Neural cell (in vitro differentiated cells): ENCODE measurements around the gene ITGAX. TPM values are rescaled to one million over a fixed set of nuclear protein-coding genes. Genes with fewer than 3 reads are reported as not detected.

ENCODE experiments used
- H2AFZ ChIP-seq: fragments of 200-600, 300-800 bp; sonication (generic), shearing (Covaris generic); 2 replicates; pipeline ENCODE4 v1.6.0; 2014; ENCODE audit warnings: low read depth, mild to moderate bottlenecking, antibody characterized with exemption, low read length, moderate library complexity
- H3F3A ChIP-seq: fragments of 200-600 bp; shearing (Covaris generic); 2 replicates; pipeline ENCODE4 v1.6.1; 2016; ENCODE audit warnings: mild to moderate bottlenecking, moderate library complexity, mixed read lengths, antibody characterized with exemption, low read length; ENCODE audit not compliant: insufficient read depth, poor library complexity, severe bottlenecking
- H3K27ac ChIP-seq: fragments of 200-600, 300-800 bp; sonication (generic), shearing (Covaris generic); 2 replicates; pipeline ENCODE4 v1.5.1; 2014; ENCODE audit warnings: mild to moderate bottlenecking, low read length, moderate library complexity
- H3K27me3 ChIP-seq: fragments of 300-800, 200-600 bp; sonication (generic), shearing (Covaris generic); 2 replicates; pipeline ENCODE4 v1.6.0; 2014; ENCODE audit warnings: mild to moderate bottlenecking, low read depth, low read length, moderate library complexity; ENCODE audit not compliant: insufficient read depth
- H3K36me3 ChIP-seq: fragments of 300-800, 200-600 bp; sonication (generic), shearing (Covaris generic); 2 replicates; pipeline ENCODE4 v1.5.1; 2014; ENCODE audit warnings: mild to moderate bottlenecking, antibody characterized with exemption, low read length, moderate library complexity; ENCODE audit not compliant: insufficient read depth
- H3K4me2 ChIP-seq: fragments of 300-800, 200-600 bp; sonication (generic), shearing (Covaris generic); 2 replicates; pipeline ENCODE4 v1.6.0; 2014; ENCODE audit warnings: mild to moderate bottlenecking, low read length
- H3K4me3 ChIP-seq: fragments of 300-800, 200-600 bp; sonication (generic), shearing (Covaris generic); 2 replicates; pipeline ENCODE4 v1.5.1; 2014; ENCODE audit warnings: mild to moderate bottlenecking, low read length, moderate library complexity
- H3K79me2 ChIP-seq: fragments of 200-600 bp; shearing (Covaris generic); replicated peaks from 2 replicates; pipeline ENCODE4 v1.6.0; 2014; ENCODE audit warnings: mild to moderate bottlenecking, low read length, moderate library complexity; ENCODE audit not compliant: insufficient read depth
- H3K9ac ChIP-seq: fragments of 300-800, 200-600 bp; sonication (generic), shearing (Covaris generic); 2 replicates; pipeline ENCODE4 v1.6.1; 2016; ENCODE audit warnings: mild to moderate bottlenecking, low read length, mixed read lengths
- H3K9me2 ChIP-seq: fragments of 200-600 bp; shearing (Covaris generic); 2 replicates; pipeline ENCODE4 v1.6.1; 2016; ENCODE audit warnings: mild to moderate bottlenecking, low read length, mixed read lengths; ENCODE audit not compliant: insufficient read depth
- H3K9me3 ChIP-seq: fragments of 200-600, 300-800 bp; sonication (generic), shearing (Covaris generic); 2 replicates; pipeline ENCODE4 v1.6.1; 2016; ENCODE audit warnings: mild to moderate bottlenecking, mixed run types, low read length, moderate library complexity, mixed read lengths
- H4K20me1 ChIP-seq: fragments of 200-600 bp; shearing (Covaris generic); 2 replicates; pipeline ENCODE4 v1.6.1; 2016; ENCODE audit warnings: mild to moderate bottlenecking, mixed run types; ENCODE audit not compliant: insufficient read depth
- CTCF ChIP-seq: fragments of 450-650 bp; IDR thresholded peaks from 2 replicates; pipeline ENCODE4 v1.5.1; 2014; ENCODE audit warnings: antibody characterized with exemption, mild to moderate bottlenecking, moderate library complexity; ENCODE audit not compliant: poor library complexity, severe bottlenecking
- RAD21 ChIP-seq: fragments of 450-650 bp; conservative IDR thresholded peaks from 2 replicates; pipeline ENCODE4 v1.6.1; 2014; ENCODE audit warnings: antibody characterized with exemption, mild to moderate bottlenecking, moderate library complexity
- REST ChIP-seq: IDR thresholded peaks from 2 replicates; pipeline ENCODE4 v1.6.1; 2012; ENCODE audit warnings: borderline replicate concordance
- SMC3 ChIP-seq: fragments of 450-650 bp; conservative IDR thresholded peaks from 2 replicates; pipeline ENCODE4 v1.6.1; 2014; ENCODE audit warnings: antibody characterized with exemption, mild to moderate bottlenecking, moderate library complexity; ENCODE audit not compliant: poor library complexity
- TAF1 ChIP-seq: IDR thresholded peaks from 2 replicates; pipeline ENCODE4 v1.6.1; 2012; ENCODE audit warnings: low read depth
- polyA plus RNA-seq: library from polyadenylated mRNA; depleted of rRNA; stranded (reverse); fragments of >200 nt; gene quantifications from 2 replicates; pipeline ENCODE4 v1.2.3, GENCODE V29; 2014

Gene ITGAX
- polyA plus RNA-seq, 1 donor from 2014 or later, result not detected

- H3K4me2 ChIP-seq, result no peak overlapping the region
- no peaks in the 10 kb centered on the region for H3K79me2 ChIP-seq
- no peaks in the 10 kb centered on the region for H3K9me3 ChIP-seq
- H3K4me3 ChIP-seq, result no peak overlapping the region
- H3K9ac ChIP-seq, result no peak overlapping the region
- TF ChIP-seq RAD21 (no peak), CTCF (no peak), SMC3 (no peak)
- no peaks in the 10 kb centered on the region for H3K9me2 ChIP-seq
- no peak overlapping the region for H2AFZ ChIP-seq
- H3K27ac ChIP-seq, result no peak overlapping the region
- no peaks in the 10 kb centered on the region for H3F3A ChIP-seq
- no peaks in the 10 kb centered on the region for H3K36me3 ChIP-seq
- H3K27me3 ChIP-seq, result no peaks in the 10 kb centered on the region
- H4K20me1 ChIP-seq, result no peaks in the 10 kb centered on the region
These were observed 10.3 kb downstream of the ITGAX start for GRCh38 chr16:31365131-31365865.

GRCh38 chr16:31367853-31368252 lies 12.9 kb downstream of the ITGAX start:
- Histone ChIP-seq H2AFZ (no peak overlapping the region), H3K9me3 (no peaks in the 10 kb centered on the region), H3F3A (no peaks in the 10 kb centered on the region), H3K4me3 (no peak overlapping the region), H3K9me2 (no peaks in the 10 kb centered on the region), H3K27me3 (no peaks in the 10 kb centered on the region), H3K4me2 (no peak overlapping the region), H3K27ac (no peak overlapping the region), H4K20me1 (no peaks in the 10 kb centered on the region), H3K9ac (no peak overlapping the region), H3K36me3 (no peaks in the 10 kb centered on the region), H3K79me2 (no peaks in the 10 kb centered on the region)
- TF ChIP-seq RAD21 (no peak), CTCF (no peak), REST (no peak), TAF1 (no peak)
